ENCODE data around the gene DPH7.

GRCh38 chr9:137578518-137579258 lies at the start of gene DPH7:
- TF ChIP-seq CTCF (conservative IDR thresholded peaks at IDR 0.05; ENCODE audit: low read length) (peak; percentile 77), EZH2phosphoT487 (IDR thresholded peaks at IDR 0.05; ENCODE audit: borderline replicate concordance) (no peak)
